ENCODE results near the gene MCC. TPM values are rescaled to one million over a fixed set of nuclear protein-coding genes. Genes with fewer than 3 reads are reported as not detected.

Gene MCC
- total RNA-seq (10 to 100 TPM; 18.5 to 38.6 TPM), polyA plus RNA-seq (1 to 10 TPM; 1.6 to 4.0 TPM)
- long read RNA-seq, donor 1, result 0 reads
- long read RNA-seq, donor 2, partial matches to known transcripts, result 0 of 1 reads
- long read RNA-seq, donor 2, other reads (novel, unspliced or antisense), result 0 of 1 reads
- long read RNA-seq, donor 3, result 0 reads
- long read RNA-seq, donor 4, full-length matches to known transcripts, result 1 of 26 reads
- long read RNA-seq, donor 4, partial matches to known transcripts, result 25 of 26 reads
- long read RNA-seq, donor 4, other reads (novel, unspliced or antisense), result 0 of 26 reads
- long read RNA-seq, donor 5, full-length matches to known transcripts, result 2 of 2 reads
- long read RNA-seq, donor 5, partial matches to known transcripts, result 0 of 2 reads
- long read RNA-seq, donor 5, other reads (novel, unspliced or antisense), result 0 of 2 reads

DNA sequence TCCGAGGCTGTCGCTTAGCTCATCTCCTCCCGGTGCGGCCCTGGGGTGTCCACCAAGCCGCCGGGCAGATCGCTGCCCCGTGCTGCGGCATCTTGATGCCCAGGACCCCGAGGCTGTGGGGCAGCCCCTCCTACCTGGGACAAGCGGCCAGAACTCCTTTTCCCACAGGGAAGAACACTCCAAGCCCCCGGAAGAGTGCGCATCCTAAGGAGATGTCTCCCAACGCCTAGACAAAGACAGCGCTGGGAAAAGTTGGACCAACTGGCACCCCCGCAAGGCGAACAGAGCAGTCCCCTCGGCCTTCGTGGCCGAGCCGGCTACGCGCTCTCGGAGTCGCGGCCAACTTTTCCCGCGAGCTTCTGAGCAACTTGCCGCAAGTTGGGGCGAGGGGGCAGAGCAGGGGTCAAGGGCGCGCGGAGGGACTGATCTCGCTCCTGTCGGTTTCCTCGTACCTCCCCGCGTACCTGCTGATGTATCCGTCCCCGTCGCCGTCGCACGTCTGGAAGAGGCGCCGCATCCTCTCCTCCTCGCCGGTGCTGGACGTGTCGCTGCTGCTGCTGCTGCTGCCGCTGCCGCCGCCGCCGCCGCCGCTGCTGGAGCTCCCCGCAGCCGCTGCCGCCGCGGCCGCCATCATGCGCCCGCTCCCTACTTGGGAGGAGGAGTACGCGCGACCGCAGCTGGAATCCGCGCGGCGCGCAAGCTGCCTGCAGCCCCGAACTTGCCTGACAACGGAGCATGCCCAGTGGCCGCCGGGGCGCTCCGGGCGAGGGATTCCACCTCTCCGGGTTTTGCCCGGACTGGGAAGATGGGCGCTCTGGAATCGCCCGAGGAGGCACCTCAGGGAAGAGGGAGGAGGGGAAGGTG lies at the start of gene MCC:
MCC (minus strand) TSS at position 673 of the 864 bp plus-strand sequence.
- DNase-seq (peak; percentile 86 to 90 (median 90)), ATAC-seq (ENCODE audit: insufficient read depth, low FRiP score) (peak; percentile 77)
- Histone ChIP-seq H3K9ac (ENCODE audit: insufficient read depth in 1 of 2, low read length in 2 of 2) (peak within 1 kb of the TSS; percentile 38 to 51), H3K27ac (ENCODE audit: low read depth in 1 of 2, low read length in 1 of 2) (no peak within 1 kb of the TSS), H3K36me3 (ENCODE audit: control insufficient read depth in 4 of 4, insufficient read depth in 4 of 4, low read length in 4 of 4) (no peaks in the 10 kb centered on the region), H3K4me1 (ENCODE audit: control insufficient read depth in 5 of 5, insufficient read depth in 5 of 5, low read length in 5 of 5) (peaks cover 0 to 11% (median 0%) of the 10 kb centered on the region in 5 donors), H3K9me3 (ENCODE audit: control insufficient read depth in 4 of 4, insufficient read depth in 3 of 4, low read length in 3 of 4) (peaks cover 0 to 12% (median 1%) of the 10 kb centered on the region in 4 donors), H3K4me3 (peak within 1 kb of the TSS; percentile 44), H3K27me3 (ENCODE audit: control insufficient read depth in 3 of 3, insufficient read depth in 3 of 3, low read length in 2 of 3) (peaks cover 5 to 6% (median 6%) of the 10 kb centered on the region in 3 donors)
- WGBS, 2 donors, result 1 to 2% methylated on average over 80 to 86 of the region's 86 CpGs
- TF ChIP-seq, protein P1, sequence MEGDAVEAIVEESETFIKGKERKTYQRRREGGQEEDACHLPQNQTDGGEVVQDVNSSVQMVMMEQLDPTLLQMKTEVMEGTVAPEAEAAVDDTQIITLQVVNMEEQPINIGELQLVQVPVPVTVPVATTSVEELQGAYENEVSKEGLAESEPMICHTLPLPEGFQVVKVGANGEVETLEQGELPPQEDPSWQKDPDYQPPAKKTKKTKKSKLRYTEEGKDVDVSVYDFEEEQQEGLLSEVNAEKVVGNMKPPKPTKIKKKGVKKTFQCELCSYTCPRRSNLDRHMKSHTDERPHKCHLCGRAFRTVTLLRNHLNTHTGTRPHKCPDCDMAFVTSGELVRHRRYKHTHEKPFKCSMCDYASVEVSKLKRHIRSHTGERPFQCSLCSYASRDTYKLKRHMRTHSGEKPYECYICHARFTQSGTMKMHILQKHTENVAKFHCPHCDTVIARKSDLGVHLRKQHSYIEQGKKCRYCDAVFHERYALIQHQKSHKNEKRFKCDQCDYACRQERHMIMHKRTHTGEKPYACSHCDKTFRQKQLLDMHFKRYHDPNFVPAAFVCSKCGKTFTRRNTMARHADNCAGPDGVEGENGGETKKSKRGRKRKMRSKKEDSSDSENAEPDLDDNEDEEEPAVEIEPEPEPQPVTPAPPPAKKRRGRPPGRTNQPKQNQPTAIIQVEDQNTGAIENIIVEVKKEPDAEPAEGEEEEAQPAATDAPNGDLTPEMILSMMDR (IDR thresholded peaks at IDR 0.05; ENCODE audit: control extremely low read depth, extremely low read depth), result no peak

DNA sequence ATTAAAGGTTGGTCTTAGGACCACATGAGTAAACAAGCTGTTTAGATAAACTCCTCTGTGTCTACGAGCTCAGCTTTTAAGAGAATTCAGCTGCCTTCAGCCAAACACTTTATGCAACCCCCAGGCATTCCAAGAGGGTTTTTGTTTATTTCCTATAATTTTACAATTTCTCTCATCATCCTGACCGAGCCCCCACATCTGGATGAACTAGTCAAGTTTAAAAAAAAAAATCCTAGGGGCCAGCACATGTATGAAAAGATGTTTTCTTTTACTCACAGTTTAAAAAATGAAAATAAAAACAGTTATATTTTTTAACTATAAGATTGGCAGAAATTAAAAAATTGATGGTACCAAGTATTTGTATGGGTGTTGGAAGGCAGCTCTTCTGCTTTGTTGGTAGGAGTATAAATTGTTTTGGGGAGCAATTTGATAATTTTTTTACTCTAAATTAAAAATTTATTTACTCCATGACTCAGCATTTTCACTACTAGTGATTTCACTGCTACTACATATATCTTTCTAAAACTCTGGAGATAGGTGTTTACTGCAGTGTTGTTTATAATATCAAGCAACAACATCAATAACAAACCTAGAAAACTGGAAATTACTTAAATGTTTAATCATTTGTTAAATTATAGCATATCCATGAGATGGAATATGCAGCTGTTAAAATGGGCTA lies 43.4 kb upstream of the MCC start:
- TF ChIP-seq, protein P1 (IDR thresholded peaks at IDR 0.05; ENCODE audit: control extremely low read depth, extremely low read depth), result no peak
- no peak overlapping the region for H3K27ac ChIP-seq (ENCODE audit: low read depth in 1 of 2, low read length in 1 of 2)
- H3K9me3 ChIP-seq (ENCODE audit: control insufficient read depth in 4 of 4, insufficient read depth in 3 of 4, low read length in 3 of 4), result peaks cover 3 to 9% (median 5%) of the 10 kb centered on the region in 4 donors
- H3K9ac ChIP-seq (ENCODE audit: insufficient read depth in 1 of 2, low read length in 2 of 2), result no peak overlapping the region
- no peaks in the 10 kb centered on the region for H3K27me3 ChIP-seq (ENCODE audit: control insufficient read depth in 3 of 3, insufficient read depth in 3 of 3, low read length in 2 of 3)
- DNase-seq (no peak), ATAC-seq (ENCODE audit: insufficient read depth, low FRiP score) (no peak)
- 94 to 97% methylated on average over 2 of the region's 2 CpGs for WGBS, 2 donors
- peaks cover 0 to 3% (median 0%) of the 10 kb centered on the region in 5 donors for H3K4me1 ChIP-seq (ENCODE audit: control insufficient read depth in 5 of 5, insufficient read depth in 5 of 5, low read length in 5 of 5)
- H3K4me3 ChIP-seq, result no peak overlapping the region
- H3K36me3 ChIP-seq (ENCODE audit: control insufficient read depth in 4 of 4, insufficient read depth in 4 of 4, low read length in 4 of 4), result peaks cover 1 to 23% (median 14%) of the 10 kb centered on the region in 4 donors

DNA sequence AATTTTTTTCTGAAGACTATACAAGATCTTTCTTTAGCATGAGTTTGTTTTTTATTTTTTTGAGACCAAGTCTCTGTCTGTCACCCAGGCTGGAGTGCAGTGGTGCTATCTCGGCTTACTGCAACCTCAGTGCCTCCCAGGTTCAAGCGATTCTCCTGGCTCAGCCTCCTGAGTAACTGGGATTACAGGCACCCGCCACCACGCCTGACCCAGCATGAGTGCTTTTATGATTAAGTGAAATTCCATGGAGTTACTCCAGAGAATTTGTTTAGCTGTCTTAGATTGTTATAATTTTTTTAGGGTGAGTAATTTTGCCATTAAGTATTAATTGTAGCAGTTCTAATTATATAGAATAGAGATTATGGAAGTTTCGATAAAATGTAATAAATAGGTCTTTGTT lies 39.5 kb upstream of the MCC start:
- peaks cover 1 to 10% (median 8%) of the 10 kb centered on the region in 4 donors for H3K36me3 ChIP-seq (ENCODE audit: control insufficient read depth in 4 of 4, insufficient read depth in 4 of 4, low read length in 4 of 4)
- ATAC-seq (ENCODE audit: insufficient read depth, low FRiP score) (no peak), DNase-seq (no peak)
- peaks cover 3 to 9% (median 5%) of the 10 kb centered on the region in 4 donors for H3K9me3 ChIP-seq (ENCODE audit: control insufficient read depth in 4 of 4, insufficient read depth in 3 of 4, low read length in 3 of 4)
- WGBS, 2 donors, result 95 to 96% methylated on average over 5 of the region's 5 CpGs
- no peak overlapping the region for H3K9ac ChIP-seq (ENCODE audit: insufficient read depth in 1 of 2, low read length in 2 of 2)
- no peak overlapping the region for H3K27ac ChIP-seq (ENCODE audit: low read depth in 1 of 2, low read length in 1 of 2)
- TF ChIP-seq, protein P1 (IDR thresholded peaks at IDR 0.05; ENCODE audit: control extremely low read depth, extremely low read depth), result no peak
- H3K27me3 ChIP-seq (ENCODE audit: control insufficient read depth in 3 of 3, insufficient read depth in 3 of 3, low read length in 2 of 3), result no peaks in the 10 kb centered on the region
- peaks cover 0 to 3% (median 0%) of the 10 kb centered on the region in 5 donors for H3K4me1 ChIP-seq (ENCODE audit: control insufficient read depth in 5 of 5, insufficient read depth in 5 of 5, low read length in 5 of 5)
- no peak overlapping the region for H3K4me3 ChIP-seq
